ENCODE measurements around the gene TSSK3.

The TSSK3 gene

GRCh38 chr1:32362474-32363313, at the start of gene TSSK3, which contains the start of gene FAM229A:
Gene TSSK3, plus strand, starts transcription at chr1:32362539. Its CDS starts 163 bp downstream, at chr1:32362702.
Gene FAM229A, minus strand, starts transcription at chr1:32362485. Its CDS starts 394 bp downstream, at chr1:32362091.
- DNase-seq, result no peak

GRCh38 chr1:32316903-32317277, 45.4 kb upstream of the TSSK3 start:
- no peak for DNase-seq

- no peak for DNase-seq
Observed at GRCh38 chr1:32318127-32318869, 44.0 kb upstream of the TSSK3 start.

GRCh38 chr1:32321712-32322291, 40.5 kb upstream of the TSSK3 start:
- no peak for DNase-seq

- DNase-seq, result no peak
Observed at GRCh38 chr1:32327204-32327603, 35.1 kb upstream of the TSSK3 start.

- no peak for DNase-seq
Observed at GRCh38 chr1:32329931-32330466, 32.3 kb upstream of the TSSK3 start.

GRCh38 chr1:32330558-32331151, 31.7 kb upstream of the TSSK3 start:
- no peak for DNase-seq

- DNase-seq, result no peak
Observed at GRCh38 chr1:32331549-32331948, 30.8 kb upstream of the TSSK3 start.

GRCh38 chr1:32332290-32333079, 29.9 kb upstream of the TSSK3 start:
- no peak for DNase-seq

- DNase-seq, result no peak
Observed at GRCh38 chr1:32333251-32333963, 28.9 kb upstream of the TSSK3 start.

GRCh38 chr1:32334274-32334861, 28.0 kb upstream of the TSSK3 start:
- DNase-seq, result no peak

GRCh38 chr1:32334864-32335534, 27.3 kb upstream of the TSSK3 start:
- DNase-seq, result peak in 1 of 2 experiments; percentile 35

- no peak for DNase-seq
Observed at GRCh38 chr1:32335535-32335789, 26.9 kb upstream of the TSSK3 start.

GRCh38 chr1:32335790-32336590, 26.3 kb upstream of the TSSK3 start, which contains the start of gene MARCKSL1:
Gene MARCKSL1, minus strand, starts transcription at chr1:32336233. Its CDS starts 200 bp downstream, at chr1:32336033.
- DNase-seq, result peak; percentile 56 to 86

GRCh38 chr1:32336591-32336932, 25.8 kb upstream of the TSSK3 start:
- DNase-seq, result no peak

GRCh38 chr1:32336963-32337675, 25.2 kb upstream of the TSSK3 start:
- no peak for DNase-seq

GRCh38 chr1:32337855-32338636, 24.3 kb upstream of the TSSK3 start:
- no peak for DNase-seq

GRCh38 chr1:32338637-32339145, 23.6 kb upstream of the TSSK3 start:
- no peak for DNase-seq
